Ascending aorta (tissue), 2 donors: Measurements from ENCODE around the gene CHI3L2. TPM values are rescaled to one million over a fixed set of nuclear protein-coding genes. Genes with fewer than 3 reads are reported as not detected.

Source experiments
- DNase-seq, 2 donors: peaks; one replicate each; pipeline ENCODE4 v3.0.0-alpha.2; 2019; ENCODE audit warnings: low spot score in 2 of 2
- H3K27ac ChIP-seq, 2 donors: fragments of 200-600 bp; sonication (generic); one replicate each; pipeline ENCODE4 v1.5.1; 2016 to 2017; ENCODE audit warnings: mild to moderate bottlenecking in 1 of 2
- H3K27me3 ChIP-seq: fragments of 200-600 bp; sonication (generic); one replicate; pipeline ENCODE4 v1.5.1; 2017
- H3K36me3 ChIP-seq, 2 donors: fragments of 200-600 bp; sonication (generic); one replicate each; pipeline ENCODE4 v1.5.1; 2016
- H3K4me1 ChIP-seq, 2 donors: fragments of 200-600 bp; sonication (generic); one replicate each; pipeline ENCODE4 v1.5.1; 2016 to 2017; ENCODE audit warnings: mild to moderate bottlenecking in 1 of 2
- H3K4me3 ChIP-seq, 2 donors: fragments of 200-600 bp; sonication (generic); one replicate each; pipeline ENCODE4 v1.5.1; 2016 to 2017; ENCODE audit warnings: mild to moderate bottlenecking in 1 of 2
- H3K9me3 ChIP-seq, 2 donors: fragments of 200-600 bp; sonication (generic); one replicate each; pipeline ENCODE4 v1.5.1; 2016
- CTCF ChIP-seq, 3 experiments: fragments of 200-600 bp in 2 of 3; fragments of 450-650 bp in 1 of 3; sonication (generic) in 2 of 3; IDR thresholded peaks; one replicate each; pipeline ENCODE4 v1.5.1; 2016 to 2019; ENCODE audit warnings: antibody characterized with exemption in 3 of 3, mild to moderate bottlenecking in 1 of 3, moderate library complexity in 1 of 3
- intact Hi-C: fragments of 100-400 bp; cut with DNase I; formaldehyde crosslinking; loops from one replicate; pipeline ENCODE4 v1.15.1; 2023
- total RNA-seq: library from RNA; depleted of rRNA; stranded (reverse); fragments of >200 nt; gene quantifications from one replicate; pipeline ENCODE4 v1.1.0, GENCODE V29; 2016

The CHI3L2 gene
- total RNA-seq, 1 donor from 2014 or later = 10.1 TPM

GRCh38 chr1:111285879-111286278, 58.4 kb downstream of the CHI3L2 start:
- H3K4me1 ChIP-seq = no peaks in the 10 kb centered on the region
- intact Hi-C loops = no loop called here

GRCh38 chr1:111286912-111287311, 59.4 kb downstream of the CHI3L2 start:
- H3K27ac ChIP-seq = no peak overlapping the region
- TF ChIP-seq CTCF (IDR thresholded peaks at IDR 0.05) = no peak
- H3K9me3 ChIP-seq = no peaks in the 10 kb centered on the region
- no peaks in the 10 kb centered on the region for H3K36me3 ChIP-seq
- intact Hi-C loops = no loop called here
- DNase-seq = no peak
- no peaks in the 10 kb centered on the region for H3K27me3 ChIP-seq
- H3K4me3 ChIP-seq = no peak overlapping the region
- no peaks in the 10 kb centered on the region for H3K4me1 ChIP-seq

More at GRCh38 chr1:111285879-111286278, 58.4 kb downstream of the CHI3L2 start:
- H3K9me3 ChIP-seq = no peaks in the 10 kb centered on the region
- DNase-seq = no peak
- no peaks in the 10 kb centered on the region for H3K36me3 ChIP-seq
- H3K27me3 ChIP-seq = no peaks in the 10 kb centered on the region
- no peak for TF ChIP-seq CTCF (IDR thresholded peaks at IDR 0.05)
- H3K4me3 ChIP-seq = no peak overlapping the region
- H3K27ac ChIP-seq = no peak overlapping the region

GRCh38 chr1:111289371-111289770, 61.9 kb downstream of the CHI3L2 start:
- no peak for TF ChIP-seq CTCF (IDR thresholded peaks at IDR 0.05)

GRCh38 chr1:111290104-111290503, 62.6 kb downstream of the CHI3L2 start:
- H3K27me3 ChIP-seq = no peaks in the 10 kb centered on the region
- DNase-seq = no peak
- intact Hi-C loops = no loop called here

More at GRCh38 chr1:111289371-111289770, 61.9 kb downstream of the CHI3L2 start:
- intact Hi-C loops = no loop called here
- H3K4me1 ChIP-seq = no peaks in the 10 kb centered on the region
- no peak overlapping the region for H3K27ac ChIP-seq
- no peak overlapping the region for H3K4me3 ChIP-seq
- DNase-seq = no peak
- no peaks in the 10 kb centered on the region for H3K9me3 ChIP-seq
- H3K36me3 ChIP-seq = no peaks in the 10 kb centered on the region
- no peaks in the 10 kb centered on the region for H3K27me3 ChIP-seq

GRCh38 chr1:111290630-111291029, 63.1 kb downstream of the CHI3L2 start, which contains the start of gene CHIA:
TSS of gene CHIA (plus strand) at chr1:111290851. CDS start at chr1:111310468, 19,617 bp downstream.
- Histone ChIP-seq H3K4me1 (no peaks in the 10 kb centered on the region), H3K27me3 (no peaks in the 10 kb centered on the region), H3K4me3 (no peak within 1 kb of the TSS), H3K9me3 (no peaks in the 10 kb centered on the region), H3K27ac (no peak within 1 kb of the TSS), H3K36me3 (no peaks in the 10 kb centered on the region)
- TF ChIP-seq CTCF (IDR thresholded peaks at IDR 0.05) = no peak
- DNase-seq = no peak
- intact Hi-C loops = no loop called here

More at GRCh38 chr1:111290104-111290503, 62.6 kb downstream of the CHI3L2 start:
- Histone ChIP-seq H3K4me3 (no peak overlapping the region), H3K9me3 (no peaks in the 10 kb centered on the region), H3K27ac (no peak overlapping the region), H3K4me1 (no peaks in the 10 kb centered on the region), H3K36me3 (no peaks in the 10 kb centered on the region)
- TF ChIP-seq CTCF (IDR thresholded peaks at IDR 0.05) = no peak

Other genes starting within 250 kb of the CHI3L2 start
- gene DRAM2, start 87.6 kb upstream of the CHI3L2 start, total RNA-seq = 60.2 TPM
- 6.6 TPM for gene CEPT1, start 87.5 kb upstream of the CHI3L2 start, total RNA-seq
- 4.4 TPM for gene DENND2D, start 27.1 kb upstream of the CHI3L2 start, total RNA-seq
- not detected for gene CHIA, start 63.1 kb downstream of the CHI3L2 start, total RNA-seq
- 1.6 TPM for gene OVGP1, start 200.0 kb downstream of the CHI3L2 start, total RNA-seq
- gene WDR77, start 221.5 kb downstream of the CHI3L2 start, total RNA-seq = 31.2 TPM
- gene ATP5PB, start 221.8 kb downstream of the CHI3L2 start, total RNA-seq = 24.7 TPM
- 18.9 TPM for gene C1orf162, start 246.3 kb downstream of the CHI3L2 start, total RNA-seq